T1000 (cell line): ENCODE data around the gene KRT4.
"Not testable (repeated sequence)": the region's sequence is repeated elsewhere in the genome, so short reads cannot be mapped to it uniquely, and the experiment has no call there.

ENCODE experiments used
- DNase-seq: peaks from one replicate; lab custom pipeline; 2025; ENCODE audit warnings: mixed read lengths; lab: John Stamatoyannopoulos, UW

Gene KRT4

GRCh38 chr12:52807544-52808470, 6.1 kb downstream of the KRT4 start:
- DNase-seq: no peak

GRCh38 chr12:52806821-52807543, 6.9 kb downstream of the KRT4 start:
- DNase-seq: no peak

- no peak for DNase-seq
Observed at GRCh38 chr12:52806169-52806811, 7.6 kb downstream of the KRT4 start.

- no peak for DNase-seq
Observed at GRCh38 chr12:52805739-52806138, 8.2 kb downstream of the KRT4 start.

- no peak for DNase-seq
Observed at GRCh38 chr12:52805000-52805399, 8.9 kb downstream of the KRT4 start.

- DNase-seq: no peak
Observed at GRCh38 chr12:52802442-52802841, 11.5 kb downstream of the KRT4 start.

GRCh38 chr12:52801773-52802172, 12.1 kb downstream of the KRT4 start:
- DNase-seq: no peak

- no peak for DNase-seq
Observed at GRCh38 chr12:52800259-52800917, 13.5 kb downstream of the KRT4 start.

GRCh38 chr12:52799505-52800211, 14.3 kb downstream of the KRT4 start:
- DNase-seq: no peak

GRCh38 chr12:52798671-52799504, 15.0 kb downstream of the KRT4 start:
- no peak for DNase-seq

- DNase-seq: no peak
Observed at GRCh38 chr12:52798003-52798670, 15.8 kb downstream of the KRT4 start.

GRCh38 chr12:52797529-52797894, 16.4 kb downstream of the KRT4 start:
- DNase-seq: no peak

- no peak for DNase-seq
Observed at GRCh38 chr12:52796839-52797528, 16.9 kb downstream of the KRT4 start.

GRCh38 chr12:52796429-52796794, 17.5 kb downstream of the KRT4 start:
- no peak for DNase-seq

- no peak for DNase-seq
Observed at GRCh38 chr12:52795694-52796428, 18.1 kb downstream of the KRT4 start, which contains the start of gene KRT3. KRT3 (minus strand) TSS chr12:52796117; CDS start chr12:52796042, 75 bp downstream.

- not testable (repeated sequence) for DNase-seq
Observed at GRCh38 chr12:52795332-52795674, 18.6 kb downstream of the KRT4 start.

GRCh38 chr12:52794479-52795331, 19.2 kb downstream of the KRT4 start:
- DNase-seq: no peak
